HCEC 1CT (cell line): ENCODE results near the gene IRAK3.
A peak's percentile ranks its signal among the peaks of the same experiment; 100 is the strongest.
"Not testable (repeated sequence)": the region's sequence is repeated elsewhere in the genome, so short reads cannot be mapped to it uniquely, and the experiment has no call there.

Source experiments
- DNase-seq: peaks from one replicate; pipeline ENCODE4 v3.0.0-alpha.2; 2017

Gene IRAK3

GRCh38 chr12:66174391-66175325, 14.4 kb upstream of the IRAK3 start:
- DNase-seq = not testable (repeated sequence)

- no peak for DNase-seq
Observed at GRCh38 chr12:66176105-66176900, 12.7 kb upstream of the IRAK3 start.

GRCh38 chr12:66182956-66183355, 6.1 kb upstream of the IRAK3 start:
- DNase-seq = no peak

- DNase-seq = not testable (repeated sequence)
Observed at GRCh38 chr12:66184822-66185221, 4.2 kb upstream of the IRAK3 start.

- no peak for DNase-seq
Observed at GRCh38 chr12:66187036-66187435, 2.0 kb upstream of the IRAK3 start.

GRCh38 chr12:66187821-66188220, 1.2 kb upstream of the IRAK3 start:
- DNase-seq = no peak

GRCh38 chr12:66189486-66189843, 451 bp downstream of the IRAK3 start:
- peak; percentile 14 for DNase-seq

GRCh38 chr12:66189889-66190288, 875 bp downstream of the IRAK3 start:
- DNase-seq = no peak

- DNase-seq = peak; percentile 37
Observed at GRCh38 chr12:66190519-66191370, 1.7 kb downstream of the IRAK3 start.

- no peak for DNase-seq
Observed at GRCh38 chr12:66191547-66192126, 2.6 kb downstream of the IRAK3 start.

GRCh38 chr12:66194122-66194521, 5.1 kb downstream of the IRAK3 start:
- no peak for DNase-seq

GRCh38 chr12:66195242-66195641, 6.2 kb downstream of the IRAK3 start:
- no peak for DNase-seq

- DNase-seq = no peak
Observed at GRCh38 chr12:66196806-66197205, 7.8 kb downstream of the IRAK3 start.

- DNase-seq = peak; percentile 23
Observed at GRCh38 chr12:66197495-66197921, 8.5 kb downstream of the IRAK3 start.

- no peak for DNase-seq
Observed at GRCh38 chr12:66199141-66199540, 10.1 kb downstream of the IRAK3 start.

GRCh38 chr12:66199831-66200509, 11.0 kb downstream of the IRAK3 start:
- DNase-seq = no peak

- no peak for DNase-seq
Observed at GRCh38 chr12:66203820-66204219, 14.8 kb downstream of the IRAK3 start.

- no peak for DNase-seq
Observed at GRCh38 chr12:66206141-66206540, 17.1 kb downstream of the IRAK3 start.

- peak; percentile 52 for DNase-seq
Observed at GRCh38 chr12:66210840-66211239, 21.8 kb downstream of the IRAK3 start.

GRCh38 chr12:66211573-66211972, 22.6 kb downstream of the IRAK3 start:
- DNase-seq = not testable (repeated sequence)

GRCh38 chr12:66213011-66213410, 24.0 kb downstream of the IRAK3 start:
- DNase-seq = not testable (repeated sequence)
